ENCODE data around the gene FMO3.
A peak's percentile ranks its signal among the peaks of the same experiment; 100 is the strongest.

FMO3 gene

DNA sequence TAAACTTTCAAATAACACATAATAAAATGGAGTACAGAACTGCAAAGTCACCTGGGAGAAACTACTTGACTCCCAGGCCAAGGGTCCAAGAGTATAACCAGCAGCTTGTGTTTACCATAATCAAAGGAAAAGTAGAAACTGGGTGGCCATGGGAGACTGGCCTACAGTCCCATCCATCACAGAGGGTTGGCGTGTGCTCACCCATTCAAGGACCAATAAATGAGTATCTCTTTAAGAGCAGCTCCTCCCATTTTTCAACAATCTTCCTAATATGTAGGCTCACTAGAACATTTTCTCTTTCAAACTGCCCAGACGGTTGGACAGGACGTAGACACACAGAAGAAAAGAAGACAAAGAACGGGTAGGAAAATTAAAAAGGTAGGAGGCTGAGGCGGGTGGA lies at the start of gene FMO3:
Gene FMO3, plus strand, starts transcription at position 302 of the 400 bp plus-strand sequence. CDS start 1,754 bp downstream, outside the sequence.
- no peak for FAIRE-seq

DNA sequence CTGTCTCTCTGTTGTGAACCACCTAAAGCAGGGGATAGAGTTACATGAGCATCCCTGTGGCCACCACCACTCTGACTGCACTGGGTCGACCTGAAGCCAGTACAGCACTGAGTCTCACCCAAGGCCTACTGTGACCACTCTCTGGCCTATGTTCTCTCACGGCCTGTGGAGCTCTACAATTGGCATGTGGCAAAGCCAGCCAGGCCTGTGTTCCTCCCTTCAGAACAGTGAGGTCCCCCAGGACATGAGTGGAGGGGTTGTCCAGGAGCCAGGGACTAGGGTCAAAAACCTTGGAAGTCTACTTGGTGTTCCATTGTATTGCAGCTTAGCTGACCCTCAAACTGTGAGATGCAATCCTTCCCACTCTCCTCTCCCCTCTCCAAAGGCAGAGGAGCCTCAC lies 42.7 kb upstream of the FMO3 start:
- FAIRE-seq: no peak

- no peak for FAIRE-seq
Observed at GRCh38 chr1:171052977-171053376, 37.7 kb upstream of the FMO3 start.

- FAIRE-seq: no peak
Observed at GRCh38 chr1:171055966-171056643, 34.6 kb upstream of the FMO3 start.

DNA sequence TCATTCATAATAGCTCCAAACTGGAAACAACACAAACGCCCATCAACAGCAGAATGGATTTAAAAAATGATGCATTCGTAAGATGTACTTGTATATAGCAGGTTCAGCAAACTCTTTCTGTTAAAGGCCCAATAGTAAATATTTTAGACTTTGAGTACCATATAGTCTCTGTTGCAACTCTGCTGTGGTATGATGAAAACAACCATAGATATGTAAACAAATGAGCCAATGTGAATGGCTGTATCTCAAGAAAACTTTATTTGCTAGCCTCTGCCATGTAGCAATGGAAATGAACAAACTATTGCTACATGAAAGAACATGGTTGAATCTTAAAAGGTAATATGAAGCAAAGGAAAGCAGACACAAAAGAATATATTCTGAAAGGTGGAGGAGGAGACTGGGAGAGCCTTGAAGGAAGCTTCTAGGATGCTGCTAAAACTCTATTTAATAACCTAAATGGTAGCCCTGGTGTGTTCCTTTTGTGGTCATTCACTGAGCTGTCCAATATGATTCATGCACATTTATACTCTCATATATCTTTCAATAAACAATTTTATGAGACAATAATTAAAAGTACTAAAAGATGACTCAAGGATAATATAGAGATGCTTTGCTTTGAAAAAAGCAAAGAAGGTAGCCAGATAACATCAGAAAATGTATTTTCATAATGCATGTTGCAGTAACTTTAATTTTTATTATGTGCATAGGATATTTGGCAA lies 29.1 kb upstream of the FMO3 start:
- FAIRE-seq: no peak

DNA sequence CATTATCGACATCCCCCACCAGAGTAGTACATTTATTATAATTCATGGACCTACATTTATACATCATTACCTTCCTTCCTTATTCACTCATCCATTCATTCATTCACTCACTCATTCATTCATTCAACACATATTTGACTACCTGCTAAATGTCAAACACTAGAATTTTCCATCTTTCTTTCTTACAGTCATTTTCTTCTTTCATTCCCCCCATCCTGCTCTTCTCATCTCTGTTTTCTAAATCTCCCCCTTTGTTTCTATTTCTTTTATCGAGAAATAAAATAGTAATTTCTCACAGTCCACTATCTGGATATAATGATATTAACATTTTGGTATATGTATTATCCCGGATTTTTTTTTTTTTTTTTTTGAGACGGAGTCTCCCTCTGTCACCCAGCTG lies 27.8 kb upstream of the FMO3 start:
- FAIRE-seq: no peak

DNA sequence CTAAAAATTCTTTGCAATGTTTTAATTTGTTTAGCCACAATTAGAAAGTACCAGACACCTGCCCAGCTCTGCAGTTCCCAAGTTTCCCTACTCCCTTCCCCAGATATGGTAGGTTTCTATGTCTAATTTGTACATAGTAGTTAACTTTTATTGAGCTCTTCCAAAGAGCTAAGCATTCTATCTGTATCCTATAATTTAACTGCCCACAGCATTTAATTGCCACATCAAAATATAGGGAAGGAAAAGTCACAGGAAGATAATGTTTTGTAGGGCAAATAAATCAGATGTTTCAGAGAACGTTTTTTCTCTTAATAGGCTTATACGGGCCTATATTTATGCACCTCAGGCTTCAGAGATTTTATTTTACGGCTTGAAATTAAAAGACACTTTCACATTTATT lies 15.7 kb upstream of the FMO3 start:
- no peak for FAIRE-seq

GRCh38 chr1:171081314-171081753 lies 9.4 kb upstream of the FMO3 start:
- peak; percentile 98 for FAIRE-seq

DNA sequence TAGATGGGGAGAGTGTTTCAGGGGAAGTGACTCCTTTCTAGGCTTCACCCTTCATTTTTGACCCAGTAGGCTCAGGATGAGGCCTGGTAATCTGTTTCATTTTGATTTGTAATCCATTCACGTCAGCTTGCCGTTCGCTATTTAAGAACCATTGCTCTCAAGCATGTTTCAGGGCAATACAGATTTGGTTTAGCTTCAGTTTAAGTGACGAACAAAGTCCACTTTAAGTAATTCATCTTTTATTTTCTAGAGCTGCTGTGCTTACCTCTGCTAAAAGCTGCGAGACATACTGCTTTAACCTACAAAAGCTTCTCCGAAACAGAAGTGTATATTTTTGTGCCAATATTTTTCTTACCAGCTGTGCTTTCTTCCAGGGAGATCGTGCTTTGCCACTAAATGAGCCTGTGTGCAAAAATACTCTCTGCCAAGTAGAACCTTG lies 8.9 kb upstream of the FMO3 start:
- FAIRE-seq: no peak

GRCh38 chr1:171082606-171083005 lies 8.1 kb upstream of the FMO3 start:
- FAIRE-seq: no peak

DNA sequence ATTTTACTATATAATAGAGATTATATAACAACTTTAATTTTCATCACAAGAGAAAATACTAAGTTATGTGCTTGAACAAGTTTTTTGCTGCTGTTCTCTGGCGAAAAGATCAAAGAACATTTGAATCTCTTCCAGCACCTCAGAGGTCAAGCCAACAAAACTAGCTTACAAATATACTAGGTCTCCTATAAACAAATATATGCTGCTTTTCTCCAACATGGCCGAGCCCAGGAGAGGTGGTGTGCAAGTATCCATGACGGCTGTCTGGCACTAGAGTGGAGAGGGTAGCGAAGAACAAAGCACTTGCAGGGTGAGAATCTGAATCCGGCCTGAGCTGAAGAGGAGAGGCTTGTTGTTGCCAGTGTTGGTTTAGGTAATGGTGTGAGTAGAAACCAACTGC lies 7.5 kb upstream of the FMO3 start:
- FAIRE-seq: no peak

DNA sequence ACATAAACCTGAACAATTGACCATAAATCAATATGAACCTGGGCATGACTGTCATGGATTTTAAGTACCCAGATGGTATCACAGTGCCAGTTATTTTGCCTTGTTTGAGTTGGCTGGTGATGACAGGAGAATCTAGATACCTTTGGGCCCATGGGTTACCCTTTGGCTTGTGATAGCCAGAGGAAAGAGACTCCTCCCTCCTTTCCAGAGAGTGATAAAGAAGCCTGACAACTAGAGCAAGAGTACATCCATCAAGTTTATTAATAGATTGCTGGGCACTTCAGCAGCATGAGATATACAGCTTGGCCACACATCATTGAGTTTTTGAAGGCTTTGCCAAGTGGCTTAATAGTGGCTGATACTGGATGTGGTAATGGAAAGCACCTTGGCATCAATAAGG lies 6.6 kb upstream of the FMO3 start:
- no peak for FAIRE-seq

DNA sequence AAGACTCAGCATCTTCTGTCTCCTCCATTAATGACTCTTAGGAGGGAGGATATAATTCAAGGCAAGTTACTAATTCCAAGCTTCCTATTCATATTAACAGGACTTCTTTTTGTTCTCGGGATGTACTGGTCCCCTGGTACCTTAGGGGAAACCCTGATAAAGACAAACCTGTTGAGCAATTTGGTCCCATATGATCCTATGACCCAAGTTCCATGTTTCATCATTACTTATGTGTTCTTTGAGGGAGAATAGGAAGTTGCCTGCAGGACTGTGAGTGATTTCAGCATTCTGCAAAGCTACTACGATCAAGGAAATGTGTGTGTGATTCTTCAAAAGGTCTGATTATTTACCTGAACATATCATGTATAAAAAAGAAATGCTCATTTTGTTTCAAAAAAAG lies 5.8 kb upstream of the FMO3 start:
- FAIRE-seq: no peak

GRCh38 chr1:171087896-171088295 lies 2.8 kb upstream of the FMO3 start:
- FAIRE-seq: no peak

GRCh38 chr1:171103862-171104261 lies 13.2 kb downstream of the FMO3 start:
- FAIRE-seq: no peak

GRCh38 chr1:171107262-171107940 lies 16.7 kb downstream of the FMO3 start:
- FAIRE-seq: no peak

DNA sequence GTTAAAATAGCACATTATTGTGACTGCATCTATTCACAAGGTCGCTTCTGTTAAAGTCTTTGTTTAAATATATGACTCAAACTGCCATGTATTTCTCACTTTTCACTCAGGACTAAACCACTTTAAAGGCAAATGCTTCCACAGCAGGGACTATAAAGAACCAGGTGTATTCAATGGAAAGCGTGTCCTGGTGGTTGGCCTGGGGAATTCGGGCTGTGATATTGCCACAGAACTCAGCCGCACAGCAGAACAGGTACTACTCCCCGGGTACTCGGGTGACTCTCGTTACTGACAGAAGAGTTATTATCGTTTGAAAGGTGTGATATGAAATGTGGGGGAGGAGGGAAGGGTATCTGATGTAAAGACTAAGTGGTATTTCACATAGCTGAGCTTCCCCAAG lies 17.3 kb downstream of the FMO3 start:
- no peak for FAIRE-seq

GRCh38 chr1:171109966-171110365 lies 19.3 kb downstream of the FMO3 start:
- FAIRE-seq: no peak

DNA sequence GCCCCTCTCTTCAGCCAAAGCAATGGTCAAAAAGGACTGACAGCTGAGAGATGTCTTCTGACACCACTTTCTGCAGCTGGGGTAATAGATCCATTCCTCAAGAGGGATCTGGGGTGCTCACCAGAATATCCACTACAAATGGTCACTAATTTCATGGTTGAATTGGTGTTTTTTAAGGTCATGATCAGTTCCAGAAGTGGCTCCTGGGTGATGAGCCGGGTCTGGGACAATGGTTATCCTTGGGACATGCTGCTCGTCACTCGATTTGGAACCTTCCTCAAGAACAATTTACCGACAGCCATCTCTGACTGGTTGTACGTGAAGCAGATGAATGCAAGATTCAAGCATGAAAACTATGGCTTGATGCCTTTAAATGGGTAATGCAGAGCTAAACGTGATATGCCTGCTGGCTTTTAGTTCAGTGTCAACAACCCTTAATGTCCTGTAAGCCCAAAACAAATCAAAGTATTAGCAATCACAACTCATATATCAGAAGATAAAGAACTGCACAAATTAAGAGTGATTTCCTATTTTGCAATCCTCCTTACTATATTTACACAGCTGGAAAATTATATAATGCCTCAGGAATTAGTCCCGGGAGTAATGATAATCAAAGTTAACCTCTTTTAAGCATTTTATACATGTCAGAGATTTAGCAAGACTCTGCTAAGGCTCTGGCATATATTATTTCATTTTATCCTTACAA lies 20.1 kb downstream of the FMO3 start:
- no peak for FAIRE-seq

DNA sequence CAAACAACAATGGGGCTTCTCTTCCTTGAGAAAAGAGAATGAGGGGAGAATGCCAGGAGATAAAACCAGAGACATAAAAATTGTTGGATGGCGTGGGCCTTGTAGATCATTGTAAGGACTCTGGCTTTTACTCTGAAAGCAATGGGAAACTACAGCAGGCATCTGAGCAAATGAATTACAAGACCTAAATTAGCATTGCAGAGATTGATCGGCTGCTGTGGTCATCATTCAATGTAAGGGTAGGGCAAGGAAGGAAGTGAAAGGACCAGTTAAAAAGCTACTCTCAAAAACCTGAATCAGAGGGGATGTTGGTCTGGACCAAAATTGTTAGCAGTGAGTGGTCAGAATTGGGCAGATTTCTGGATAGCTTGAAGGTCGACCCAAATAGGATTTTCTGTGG lies 21.4 kb downstream of the FMO3 start:
- FAIRE-seq: no peak

- FAIRE-seq: no peak
Observed at GRCh38 chr1:171113382-171113781, 22.7 kb downstream of the FMO3 start.

GRCh38 chr1:171115280-171115897 lies 24.7 kb downstream of the FMO3 start:
- FAIRE-seq: no peak

- no peak for FAIRE-seq
Observed at GRCh38 chr1:171116676-171117075, 26.0 kb downstream of the FMO3 start.

Data from islet of Langerhans (tissue), 1 donor.